H1 (cell line): ENCODE measurements around the gene ASIC2. TPM values are rescaled to one million over a fixed set of nuclear protein-coding genes. Genes with fewer than 3 reads are reported as not detected.

ENCODE experiments used
- RNF2 ChIP-seq: fragments of 200-900, 300-1000 bp; sonication (generic); IDR thresholded peaks from 2 replicates; pipeline ENCODE4 v1.7.1; 2016; ENCODE audit warnings: borderline replicate concordance, low read depth, mild to moderate bottlenecking, antibody characterized with exemption, low read length; ENCODE audit not compliant: poor library complexity, severe bottlenecking; ENCODE audit errors: missing control alignments
- polyA plus RNA-seq, 7 experiments: library from polyadenylated mRNA; depleted of rRNA in 3 of 7; stranded (reverse) in 5 of 7; unstranded in 2 of 7; fragments of >200 nt in 5 of 7; fragments of 200-250 nt in 2 of 7; gene quantifications; 1 replicate in 5 of 7; 2 replicates in 1 of 7; 4 replicates in 1 of 7; pipeline versions ENCODE4 v1.2.1 to v1.2.3, GENCODE V29; 2011 to 2013; ENCODE audit warnings: missing spikeins in 2 of 7, mixed read lengths in 2 of 7
- total RNA-seq: library from RNA; stranded (reverse); fragmentation: NEBNext Ultra II Directional; extraction: Animal tissue kit (Norgen Biotek cat#: 25700); gene quantifications from 2 replicates; pipeline ENCODE4 v1.2.1, GENCODE V29; 2021

ASIC2 gene
- total and polyA plus RNA-seq, 2 of the 8 experiments (the other 6 are each of a cell fraction or from before 2014, with no cell fraction given) = 0.86 to 1.2 TPM

GRCh38 chr17:33303254-33303653 lies 10.2 kb upstream of the ASIC2 start (continued):
- no peak for TF ChIP-seq RNF2
- TF ChIP-seq, all 59 proteins: peak for 0
